Renal pelvis (tissue), 4 donors: ENCODE measurements around the gene DCP1B. TPM values are rescaled to one million over a fixed set of nuclear protein-coding genes. Genes with fewer than 3 reads are reported as not detected.

Experiments
- DNase-seq: peaks from one replicate; pipeline ENCODE4 v3.0.0-alpha.2; 2013
- polyA plus RNA-seq, 3 donors: library from polyadenylated mRNA; unstranded; fragments of 120-200 nt; gene quantifications; one replicate each; pipeline ENCODE4 v1.2.1, GENCODE V29; 2013; ENCODE audit not compliant: insufficient read length in 3 of 3

The DCP1B gene
- polyA plus RNA-seq, 3 donors, result 28.1 to 29.4 (median 28.3) TPM

GRCh38 chr12:1907652-1908611, 96.3 kb downstream of the DCP1B start:
- no peak for DNase-seq

GRCh38 chr12:1906579-1906978, 97.7 kb downstream of the DCP1B start:
- DNase-seq, result no peak

- DNase-seq, result no peak
Measured at GRCh38 chr12:1904875-1905274, 99.4 kb downstream of the DCP1B start.

- no peak for DNase-seq
Measured at GRCh38 chr12:1896964-1897363, 107.3 kb downstream of the DCP1B start.

Other genes with a start within 250 kb of the DCP1B start
- gene LRTM2, start 183.9 kb downstream of the DCP1B start, polyA plus RNA-seq, result under 1 TPM; 0.13 to 0.75 (median 0.67) TPM
- 1 to 10 TPM; 2.0 to 3.0 (median 2.7) TPM for gene CACNA2D4, start 85.8 kb downstream of the DCP1B start, polyA plus RNA-seq
- 10 to 100 TPM in 1 of 3 donors, 1 to 10 TPM in 2; 7.1 to 12.2 (median 10.0) TPM for gene CACNA1C, start 48.5 kb upstream of the DCP1B start, polyA plus RNA-seq